ENCODE measurements around the gene KCNH2.

KCNH2 gene

DNA sequence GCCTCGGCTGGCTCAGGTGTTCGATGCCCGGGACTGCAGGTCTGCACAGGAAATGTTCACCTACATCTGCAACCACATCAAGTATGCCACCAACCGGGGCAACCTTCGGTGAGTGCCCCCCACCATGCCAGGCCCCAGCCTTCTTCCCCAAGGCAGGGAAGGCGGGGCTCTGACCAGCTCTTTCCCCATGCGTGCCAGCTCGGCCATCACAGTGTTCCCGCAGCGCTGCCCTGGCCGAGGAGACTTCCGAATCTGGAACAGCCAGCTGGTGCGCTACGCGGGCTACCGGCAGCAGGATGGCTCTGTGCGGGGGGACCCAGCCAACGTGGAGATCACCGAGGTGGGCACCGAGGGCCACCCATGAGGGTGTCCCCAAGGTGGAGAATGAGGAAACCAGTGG is 20.2 kb upstream of the KCNH2 start:
- no peak overlapping the region for H3K27ac ChIP-seq
- TF ChIP-seq, protein P1, sequence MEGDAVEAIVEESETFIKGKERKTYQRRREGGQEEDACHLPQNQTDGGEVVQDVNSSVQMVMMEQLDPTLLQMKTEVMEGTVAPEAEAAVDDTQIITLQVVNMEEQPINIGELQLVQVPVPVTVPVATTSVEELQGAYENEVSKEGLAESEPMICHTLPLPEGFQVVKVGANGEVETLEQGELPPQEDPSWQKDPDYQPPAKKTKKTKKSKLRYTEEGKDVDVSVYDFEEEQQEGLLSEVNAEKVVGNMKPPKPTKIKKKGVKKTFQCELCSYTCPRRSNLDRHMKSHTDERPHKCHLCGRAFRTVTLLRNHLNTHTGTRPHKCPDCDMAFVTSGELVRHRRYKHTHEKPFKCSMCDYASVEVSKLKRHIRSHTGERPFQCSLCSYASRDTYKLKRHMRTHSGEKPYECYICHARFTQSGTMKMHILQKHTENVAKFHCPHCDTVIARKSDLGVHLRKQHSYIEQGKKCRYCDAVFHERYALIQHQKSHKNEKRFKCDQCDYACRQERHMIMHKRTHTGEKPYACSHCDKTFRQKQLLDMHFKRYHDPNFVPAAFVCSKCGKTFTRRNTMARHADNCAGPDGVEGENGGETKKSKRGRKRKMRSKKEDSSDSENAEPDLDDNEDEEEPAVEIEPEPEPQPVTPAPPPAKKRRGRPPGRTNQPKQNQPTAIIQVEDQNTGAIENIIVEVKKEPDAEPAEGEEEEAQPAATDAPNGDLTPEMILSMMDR (conservative IDR thresholded peaks at IDR 0.05), result no peak

DNA sequence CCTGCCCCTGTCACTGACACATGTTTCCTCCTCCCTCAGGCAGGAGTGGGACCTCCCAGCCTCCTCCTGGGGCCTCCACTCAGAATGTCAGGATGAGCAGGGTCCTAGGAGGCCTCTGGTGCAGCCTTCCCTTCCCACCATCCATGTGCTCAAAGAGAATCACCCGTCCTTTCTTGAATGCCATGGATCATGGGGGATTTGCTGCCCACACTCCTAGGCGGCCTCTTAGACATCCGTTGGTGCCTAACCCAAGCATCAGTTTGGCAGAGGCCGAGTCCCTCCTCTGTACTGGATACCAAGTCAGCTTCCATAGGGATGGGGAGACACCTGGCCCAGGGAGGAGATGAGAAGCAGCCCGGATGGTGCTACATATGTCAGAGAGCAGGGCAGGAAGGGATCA is 19.7 kb upstream of the KCNH2 start:
- TF ChIP-seq, protein P1 (conservative IDR thresholded peaks at IDR 0.05), result no peak
- no peak overlapping the region for H3K27ac ChIP-seq

DNA sequence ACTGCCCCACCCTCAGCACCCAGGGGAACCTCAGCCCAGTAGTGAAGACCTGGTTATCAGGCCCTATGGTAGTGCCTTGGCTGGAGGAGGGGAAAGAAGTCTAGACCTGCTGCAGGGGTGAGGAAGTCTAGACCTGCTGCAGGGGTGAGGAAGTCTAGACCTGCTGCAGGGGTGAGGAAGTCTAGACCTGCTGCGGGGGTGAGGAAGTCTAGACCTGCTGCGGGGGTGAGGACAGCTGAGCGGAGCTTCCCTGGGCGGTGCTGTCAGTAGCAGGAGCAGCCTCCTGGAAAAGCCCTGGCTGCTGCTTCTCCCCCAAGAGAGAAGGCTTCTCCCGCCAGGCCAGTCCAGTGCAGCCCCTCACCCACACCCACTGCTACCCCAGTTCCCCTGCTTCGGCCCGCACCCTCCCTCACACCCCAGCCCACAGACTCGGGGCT is 19.0 kb upstream of the KCNH2 start:
- TF ChIP-seq, protein P1 (conservative IDR thresholded peaks at IDR 0.05), result no peak
- no peak overlapping the region for H3K27ac ChIP-seq

DNA sequence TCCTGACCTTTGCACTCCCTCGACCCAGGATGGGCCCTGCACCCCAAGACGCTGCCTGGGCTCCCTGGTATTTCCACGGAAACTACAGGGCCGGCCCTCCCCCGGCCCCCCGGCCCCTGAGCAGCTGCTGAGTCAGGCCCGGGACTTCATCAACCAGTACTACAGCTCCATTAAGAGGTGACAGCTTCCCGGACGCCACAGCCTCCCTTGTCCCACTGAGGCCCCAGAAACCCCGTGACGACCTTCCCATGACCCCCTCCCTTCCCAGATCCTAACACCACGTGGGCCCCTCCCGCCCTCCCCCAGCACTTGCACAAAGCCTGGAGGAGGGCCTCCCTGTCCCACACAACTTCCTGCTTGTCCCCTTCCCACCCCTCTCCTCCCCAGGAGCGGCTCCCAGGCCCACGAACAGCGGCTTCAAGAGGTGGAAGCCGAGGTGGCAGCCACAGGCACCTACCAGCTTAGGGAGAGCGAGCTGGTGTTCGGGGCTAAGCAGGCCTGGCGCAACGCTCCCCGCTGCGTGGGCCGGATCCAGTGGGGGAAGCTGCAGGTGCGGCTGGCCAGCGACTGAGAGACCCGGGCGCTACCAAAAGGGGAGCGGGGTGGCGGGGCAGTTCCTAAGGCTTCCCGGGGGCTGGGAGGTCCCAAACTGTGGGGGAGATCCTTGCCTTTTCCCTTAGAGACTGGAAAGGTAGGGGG is 18.4 kb upstream of the KCNH2 start:
- H3K27ac ChIP-seq, result no peak overlapping the region
- TF ChIP-seq, protein P1 (conservative IDR thresholded peaks at IDR 0.05), result no peak

DNA sequence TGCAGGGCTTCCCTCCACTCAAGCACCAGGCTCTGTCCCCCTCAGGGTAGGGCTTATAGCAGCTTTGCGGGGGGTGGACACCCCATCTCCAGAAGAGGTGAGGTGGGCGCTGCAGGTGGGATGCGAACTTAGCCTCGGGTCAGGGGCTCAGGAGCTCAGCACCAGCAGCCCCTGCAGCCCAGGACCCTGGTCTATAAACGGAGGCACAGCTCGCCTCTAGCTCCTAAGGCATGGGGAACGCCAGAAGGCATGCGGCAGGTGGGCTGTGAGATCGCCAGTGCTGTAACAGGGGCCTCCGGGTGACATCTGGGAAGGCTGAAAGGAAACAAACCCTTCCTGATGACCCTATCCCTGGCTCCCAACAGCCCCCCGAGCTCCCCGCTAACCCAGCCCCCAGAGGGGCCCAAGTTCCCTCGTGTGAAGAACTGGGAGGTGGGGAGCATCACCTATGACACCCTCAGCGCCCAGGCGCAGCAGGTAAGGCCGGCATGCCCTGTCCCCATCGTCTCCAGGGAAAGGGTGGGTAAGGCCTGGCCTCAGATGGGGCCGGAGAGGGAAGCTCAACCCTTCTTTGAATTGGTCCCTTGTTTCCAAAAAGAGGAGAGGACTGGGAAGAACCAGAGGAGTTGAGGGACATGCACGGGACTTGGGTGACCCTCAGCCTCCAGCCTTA is 16.9 kb upstream of the KCNH2 start:
- H3K27ac ChIP-seq, result no peak overlapping the region
- TF ChIP-seq, protein P1 (conservative IDR thresholded peaks at IDR 0.05), result no peak

DNA sequence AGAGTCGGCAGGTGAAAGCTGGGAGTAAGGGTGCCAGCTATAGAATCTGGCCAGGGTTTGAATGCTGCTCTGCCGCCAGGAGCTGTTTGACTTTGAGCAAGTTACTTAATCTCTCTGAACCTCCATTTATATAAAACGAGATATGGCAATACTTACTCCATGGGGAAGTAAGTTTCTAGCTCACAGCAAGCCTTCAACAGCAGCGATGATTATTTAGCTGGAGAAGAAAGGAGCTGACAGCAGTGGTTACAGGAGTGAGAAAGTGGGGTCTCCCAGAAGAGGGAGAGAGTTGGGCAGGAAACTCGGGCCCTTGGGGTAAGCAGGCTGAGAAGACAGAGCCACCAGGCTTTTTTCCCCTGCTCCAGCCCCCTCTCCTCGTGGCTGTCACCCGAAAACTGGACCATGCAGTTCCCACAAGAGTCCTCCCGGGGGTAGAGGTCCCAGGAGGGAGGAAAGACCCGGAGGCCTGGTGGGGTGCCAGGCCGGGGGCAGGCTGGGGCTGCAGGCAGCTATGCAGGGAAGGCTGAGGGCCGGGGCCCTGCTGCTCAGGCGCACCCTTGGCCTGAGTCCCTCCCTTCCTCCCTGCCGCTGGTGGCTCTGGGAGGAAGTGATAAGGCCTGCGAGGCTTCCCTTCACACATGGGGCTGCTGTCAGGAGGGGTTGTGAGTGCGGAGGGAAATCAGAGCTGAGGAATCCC is 16.2 kb upstream of the KCNH2 start:
- no peak overlapping the region for H3K27ac ChIP-seq

DNA sequence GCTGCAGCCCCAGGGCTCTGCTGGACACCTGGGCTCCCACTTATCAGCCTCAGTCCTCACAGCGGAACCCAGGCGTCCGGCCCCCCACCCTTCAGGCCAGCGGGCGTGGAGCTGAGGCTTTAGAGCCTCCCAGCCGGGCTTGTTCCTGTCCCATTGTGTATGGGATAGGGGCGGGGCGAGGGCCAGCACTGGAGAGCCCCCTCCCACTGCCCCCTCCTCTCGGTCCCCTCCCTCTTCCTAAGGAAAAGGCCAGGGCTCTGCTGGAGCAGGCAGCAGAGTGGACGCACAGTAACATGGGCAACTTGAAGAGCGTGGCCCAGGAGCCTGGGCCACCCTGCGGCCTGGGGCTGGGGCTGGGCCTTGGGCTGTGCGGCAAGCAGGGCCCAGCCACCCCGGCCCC is 15.4 kb upstream of the KCNH2 start:
- no peak overlapping the region for H3K27ac ChIP-seq
- TF ChIP-seq, protein P1 (conservative IDR thresholded peaks at IDR 0.05), result no peak

More for the DNA sequence above, 16.2 kb upstream of the KCNH2 start:
- TF ChIP-seq, protein P1 (conservative IDR thresholded peaks at IDR 0.05), result no peak

Data from VCaP (cell line).